GM19372 (cell line): ENCODE data around the gene PRDM5.

Source experiments
- ATAC-seq: cut with Tn5 transposase; IDR thresholded peaks from one replicate; pipeline ENCODE4 v1.9.1; 2021; ENCODE audit warnings: mild to moderate bottlenecking, low read depth, moderate library complexity; ENCODE audit not compliant: unreplicated experiment

Gene PRDM5

DNA sequence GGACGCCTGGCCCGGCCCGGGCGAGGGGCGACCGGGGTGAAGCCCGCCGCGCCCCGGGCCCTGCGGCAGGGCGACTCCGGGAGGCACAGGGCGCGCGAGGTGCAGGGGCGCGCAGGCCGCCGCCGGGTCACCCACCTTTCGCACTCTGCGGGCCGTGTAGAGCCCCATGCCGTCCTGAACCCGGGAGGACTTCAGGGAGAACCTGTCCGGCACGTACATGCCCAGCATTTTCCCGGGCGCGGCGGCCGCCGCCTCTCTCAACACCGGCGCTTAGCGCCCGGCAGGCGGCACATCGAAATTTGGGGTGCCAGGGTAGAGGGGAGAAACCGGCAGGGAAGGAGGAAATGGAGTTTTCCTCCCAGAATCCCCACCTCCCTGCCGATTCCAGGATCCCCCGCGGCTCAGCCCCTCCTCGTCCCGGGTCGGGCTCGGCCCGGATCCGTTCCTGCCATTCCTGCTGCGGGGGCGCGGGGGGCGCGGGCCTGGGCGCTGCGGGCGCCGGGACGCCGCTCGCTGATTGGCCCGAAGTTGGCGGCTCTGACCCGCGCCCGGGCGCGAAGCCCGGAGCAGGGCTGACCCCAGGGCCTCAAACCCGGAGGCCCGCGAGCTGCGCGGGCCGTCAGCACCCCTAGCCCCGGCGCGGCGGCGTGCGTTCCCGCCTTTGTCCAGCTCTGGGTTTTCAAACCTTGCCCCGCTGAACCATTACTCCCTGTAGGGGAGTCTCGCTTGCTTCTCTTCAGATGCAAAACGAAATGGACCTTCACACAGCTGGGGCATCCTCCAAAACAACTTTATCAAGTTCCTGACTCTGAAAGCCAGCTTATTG, at the start of gene PRDM5:
TSS of gene PRDM5 (minus strand) at position 346 of the 826 bp plus-strand sequence. CDS start at position 228, 118 bp downstream.
- ATAC-seq, result no peak

DNA sequence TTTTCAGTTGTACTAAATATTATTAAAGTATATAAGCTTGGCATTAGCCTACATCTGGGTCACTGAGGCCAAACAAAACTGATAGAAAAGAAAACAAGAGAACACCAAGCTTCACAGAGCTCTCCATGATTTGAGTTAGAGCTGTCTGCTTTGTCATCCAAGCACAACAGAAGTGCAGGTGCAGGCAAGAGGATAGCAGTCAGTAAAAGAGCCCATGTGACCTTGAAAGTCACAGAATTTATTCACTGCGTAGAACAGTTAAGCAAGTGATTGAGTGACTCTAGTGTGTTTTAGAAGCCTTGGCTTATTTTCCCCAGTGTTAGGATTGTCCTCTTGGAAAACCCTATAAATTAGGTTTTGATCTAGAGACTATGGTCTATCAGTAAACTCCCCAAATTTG, 49.4 kb upstream of the PRDM5 start:
- no peak for ATAC-seq

- ATAC-seq, result no peak
These were observed 43.4 kb upstream of the PRDM5 start for GRCh38 chr4:120965938-120966337.

DNA sequence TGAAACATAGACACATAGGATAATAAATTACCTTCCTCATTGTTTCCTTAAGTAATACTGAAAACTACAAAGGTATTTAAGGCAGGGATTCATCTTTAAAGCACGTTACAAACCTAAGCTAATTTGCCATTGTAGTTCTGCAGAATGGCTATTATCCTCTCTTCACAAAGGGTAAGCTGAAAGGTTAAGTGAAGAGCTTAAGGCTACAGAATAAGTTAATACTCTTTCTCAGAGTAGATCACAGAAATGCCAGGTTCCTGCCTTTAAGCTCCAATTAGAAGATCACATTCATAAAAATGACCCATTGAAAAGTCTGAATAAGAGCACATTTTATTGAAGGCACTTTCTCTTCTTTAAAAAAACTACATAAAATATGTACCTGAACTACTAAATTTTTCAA, 42.1 kb upstream of the PRDM5 start:
- no peak for ATAC-seq

GRCh38 chr4:120963449-120963848, 40.9 kb upstream of the PRDM5 start:
- ATAC-seq, result no peak

DNA sequence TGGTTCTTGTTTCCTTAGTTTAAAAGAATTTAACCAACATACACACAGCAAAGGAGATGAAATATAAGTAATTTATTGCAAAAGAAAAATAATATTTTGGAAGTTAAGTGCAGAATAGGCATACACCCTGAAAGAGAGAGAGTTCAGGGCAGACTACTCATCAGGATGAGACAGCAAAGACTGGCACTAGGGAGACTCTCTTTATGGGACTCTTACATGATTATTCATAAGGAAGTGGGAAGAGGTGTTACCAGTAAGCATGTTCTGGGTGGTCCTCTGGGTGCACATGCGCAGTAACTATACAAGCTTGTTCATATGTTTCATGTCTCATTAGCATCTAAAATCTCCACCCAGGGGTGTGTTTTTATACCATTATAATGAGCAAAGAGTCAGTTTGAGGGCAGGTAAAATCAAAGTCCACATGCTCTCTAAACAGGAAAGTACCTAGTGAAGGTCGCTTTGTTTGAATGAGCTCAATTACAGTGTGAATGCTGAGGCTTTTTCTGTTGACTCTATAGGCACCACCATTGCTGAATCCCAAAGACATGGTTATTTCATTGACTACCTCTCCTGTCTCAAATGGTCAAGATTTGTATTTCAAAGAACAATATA, 38.2 kb upstream of the PRDM5 start:
- no peak for ATAC-seq

GRCh38 chr4:120948382-120948781, 25.9 kb upstream of the PRDM5 start:
- no peak for ATAC-seq

DNA sequence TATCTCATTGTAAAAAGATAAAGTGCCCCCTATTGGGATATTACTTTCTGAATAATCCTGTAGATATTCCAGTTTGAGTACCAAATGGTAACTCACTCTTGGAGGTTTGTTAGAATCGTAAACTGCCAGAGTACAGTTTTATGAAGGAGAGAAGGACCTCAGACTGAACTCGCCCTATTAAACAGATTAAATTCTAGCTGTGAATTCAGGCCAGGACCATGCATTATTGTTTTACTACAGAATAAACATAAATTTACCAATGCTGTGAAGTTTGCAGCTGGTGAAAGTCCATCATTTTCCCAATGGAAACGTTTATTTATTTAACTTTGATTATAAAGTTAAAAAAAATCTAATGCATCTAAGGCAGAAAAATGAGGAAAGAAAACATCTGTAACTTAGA, 20.2 kb upstream of the PRDM5 start:
- no peak for ATAC-seq

DNA sequence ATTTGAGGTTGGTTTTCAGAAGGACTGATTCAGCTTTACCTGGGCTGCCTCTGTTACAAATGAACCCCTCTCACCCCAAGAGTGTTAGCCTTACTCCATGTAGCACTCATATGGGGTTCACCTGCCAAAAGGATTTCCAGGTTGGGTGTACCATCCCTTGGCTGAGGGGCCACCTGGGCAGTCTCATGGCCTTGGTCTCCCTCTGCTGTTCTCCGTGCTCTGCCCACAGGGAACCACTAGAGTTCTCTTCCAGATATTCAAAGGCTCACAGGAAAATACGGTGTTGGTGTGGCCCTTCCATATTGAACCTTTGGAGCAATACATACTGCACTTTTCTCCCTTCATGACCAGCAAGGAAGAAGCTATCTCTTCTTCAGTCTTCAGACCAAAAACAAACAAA, 18.0 kb upstream of the PRDM5 start:
- no peak for ATAC-seq

DNA sequence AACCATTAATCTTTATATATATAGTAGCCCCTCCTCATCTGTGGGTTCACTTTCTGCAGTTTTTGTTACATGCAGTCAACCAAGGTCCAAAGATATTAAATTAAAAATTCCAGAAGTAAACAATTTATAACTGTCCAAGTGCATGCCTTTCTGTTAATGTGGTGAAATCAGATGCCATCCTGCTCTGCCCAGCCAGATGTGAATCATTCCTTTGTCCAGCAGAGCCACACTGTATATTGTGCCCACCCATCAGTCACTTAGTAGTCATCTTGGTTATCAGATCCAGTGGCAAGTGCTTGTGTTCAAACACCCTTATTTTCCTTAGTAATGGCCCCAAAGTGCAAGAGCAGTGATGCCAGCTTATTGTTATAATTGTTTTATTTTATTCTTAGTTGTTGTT, 17.2 kb upstream of the PRDM5 start:
- ATAC-seq, result no peak

GRCh38 chr4:120929847-120930246, 7.3 kb upstream of the PRDM5 start:
- ATAC-seq, result no peak

DNA sequence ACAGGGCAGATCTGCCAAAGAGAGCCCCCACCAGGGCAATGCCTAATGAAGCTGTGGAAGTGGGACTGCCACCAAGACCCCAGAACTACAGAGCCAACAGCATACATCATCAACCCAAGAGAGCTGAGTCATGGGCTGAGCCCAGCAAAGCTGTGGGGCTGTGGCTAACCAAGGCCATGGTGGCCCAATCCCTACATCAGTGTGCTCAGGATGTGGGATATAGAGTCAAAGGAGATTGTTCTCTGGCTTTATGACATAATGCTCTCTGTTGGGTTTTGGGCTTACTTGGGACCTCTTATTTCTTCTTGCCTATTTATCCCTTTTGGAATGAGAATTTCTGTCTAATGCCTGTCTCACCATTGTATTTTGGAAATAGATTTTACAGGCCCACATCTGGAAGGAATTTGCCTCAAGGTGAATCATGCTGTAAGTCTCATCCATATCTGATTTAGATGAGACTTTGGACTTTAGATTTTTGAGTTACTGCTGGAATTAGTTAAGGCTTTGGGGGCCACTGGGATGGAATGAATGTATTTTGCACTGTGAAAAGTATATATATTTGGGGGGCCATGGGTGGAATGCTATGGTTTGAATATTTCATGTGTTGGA, 5.4 kb upstream of the PRDM5 start:
- ATAC-seq, result no peak

DNA sequence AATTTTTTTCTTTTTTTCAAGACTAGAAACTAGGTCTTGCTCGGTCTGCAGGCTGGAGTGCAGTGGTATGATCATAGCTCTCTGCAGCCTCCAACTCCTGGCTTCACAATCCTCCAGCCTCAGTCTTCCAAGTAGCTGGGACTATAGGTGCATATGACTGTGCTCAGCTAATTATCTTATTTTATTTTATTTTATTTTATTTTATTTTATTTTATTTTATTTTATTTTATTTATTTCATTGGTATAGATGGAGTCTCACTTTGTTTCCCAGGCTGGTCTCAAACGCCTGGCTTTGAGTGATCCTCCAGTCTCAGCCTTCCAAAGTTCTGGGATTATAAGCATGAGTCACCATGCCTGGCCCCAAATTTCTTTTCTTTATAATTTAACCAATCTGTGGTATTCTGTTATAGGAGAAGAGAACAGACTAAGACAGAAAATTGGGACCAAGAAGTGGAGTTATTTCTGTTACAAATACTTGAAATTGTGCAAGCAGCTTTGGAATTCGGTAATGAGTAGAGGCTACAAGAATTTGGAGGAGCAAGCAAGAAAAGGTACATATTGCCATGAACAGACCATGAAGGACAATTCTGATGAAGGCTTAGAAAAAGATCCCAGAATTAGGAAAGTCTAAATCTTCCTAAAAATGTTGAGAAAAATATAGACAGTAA, 4.0 kb upstream of the PRDM5 start:
- ATAC-seq, result no peak

DNA sequence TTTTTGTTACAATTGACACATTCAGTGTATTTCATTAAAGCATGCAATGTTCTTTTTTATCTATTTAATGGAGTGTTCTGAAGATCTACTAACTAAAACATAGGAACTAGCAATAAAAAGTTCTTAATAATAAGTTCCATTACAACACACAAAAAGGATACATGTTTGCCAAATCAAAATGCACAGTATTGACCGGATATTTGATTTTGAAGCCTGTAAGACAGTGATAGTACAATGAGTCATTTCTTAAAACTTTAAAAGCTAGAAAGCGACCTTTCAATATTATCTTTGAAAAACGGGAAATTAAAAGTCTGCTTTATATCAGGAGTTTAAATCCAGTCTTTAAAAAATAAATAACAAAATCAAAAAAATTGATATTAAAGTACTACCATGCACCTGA, 2.4 kb upstream of the PRDM5 start:
- no peak for ATAC-seq

GRCh38 chr4:120923207-120923522, 639 bp upstream of the PRDM5 start:
- ATAC-seq, result no peak

DNA sequence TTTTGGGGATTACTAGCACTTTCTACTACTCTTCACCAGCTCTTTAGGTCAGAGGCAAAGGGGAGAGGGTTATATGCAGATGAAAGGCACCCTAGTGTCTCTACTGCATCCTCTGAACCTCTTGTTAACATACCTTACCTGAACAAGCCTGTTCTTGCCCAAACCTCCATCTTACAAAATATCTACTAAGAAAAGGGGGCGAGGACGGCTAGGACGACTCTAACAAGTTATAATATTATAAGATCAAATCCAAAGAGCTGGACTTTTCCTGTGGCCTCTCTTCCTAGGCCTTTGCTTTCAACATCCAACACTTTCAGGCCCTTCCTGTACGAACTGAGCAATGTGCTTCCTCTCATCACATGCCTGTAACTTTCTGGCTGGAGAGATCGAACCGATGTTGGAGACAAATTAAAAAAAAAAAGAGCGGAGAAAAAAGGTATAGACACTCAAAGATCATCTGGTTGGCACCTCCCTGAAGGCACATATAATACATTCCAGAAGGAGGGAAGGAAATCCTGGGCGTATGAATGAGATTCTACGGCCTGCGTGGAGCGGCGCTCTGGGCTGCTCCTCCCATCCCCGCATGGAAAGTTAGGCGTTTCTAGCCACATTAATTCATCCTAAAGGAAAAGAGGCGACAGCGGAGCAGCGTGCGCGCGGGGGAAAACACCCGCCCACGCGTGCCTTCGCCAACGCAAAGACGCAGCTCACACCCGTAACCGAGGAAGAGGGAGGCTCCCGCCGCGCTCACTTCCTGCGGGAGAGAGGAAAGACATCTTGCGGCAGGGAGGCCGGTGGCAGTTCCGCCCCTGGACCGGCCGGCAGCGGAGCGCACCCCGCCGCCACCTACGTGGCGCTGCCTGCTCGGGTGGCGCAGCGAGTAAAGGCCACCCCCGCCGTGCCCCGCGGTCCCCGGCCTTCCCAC, 808 bp downstream of the PRDM5 start:
- no peak for ATAC-seq

GRCh38 chr4:120920666-120921065, 1.9 kb downstream of the PRDM5 start:
- no peak for ATAC-seq

- ATAC-seq, result no peak
These were observed 3.2 kb downstream of the PRDM5 start for GRCh38 chr4:120919358-120919757.

DNA sequence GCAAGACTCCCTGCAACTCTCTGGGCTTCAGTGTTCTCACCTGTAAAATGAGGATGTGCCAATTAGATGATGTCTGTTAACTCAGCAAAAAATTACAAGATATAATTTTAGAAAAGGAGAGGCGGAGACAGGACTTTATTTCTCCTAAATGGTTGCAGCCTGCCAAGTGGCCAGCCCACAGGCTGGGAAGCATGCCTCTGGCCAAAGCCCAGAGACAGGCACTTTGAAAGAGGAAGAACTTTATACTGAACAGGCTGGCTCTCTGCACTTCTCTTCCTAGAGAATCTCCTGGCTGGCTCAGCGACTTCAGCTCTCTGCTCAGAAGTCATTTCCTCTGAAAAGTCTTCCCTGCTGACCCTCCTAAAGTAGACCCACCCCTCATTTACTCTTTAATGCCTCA, 3.7 kb downstream of the PRDM5 start:
- ATAC-seq, result no peak

- ATAC-seq, result no peak
These were observed 4.4 kb downstream of the PRDM5 start for GRCh38 chr4:120918092-120918491.
